ENCODE data around the gene TFAP2D. TPM values are rescaled to one million over a fixed set of nuclear protein-coding genes. Genes with fewer than 3 reads are reported as not detected.

TFAP2D gene
- total and polyA plus RNA-seq, 2 of the 4 experiments (the other 2 are of a cell fraction) = not detected

DNA sequence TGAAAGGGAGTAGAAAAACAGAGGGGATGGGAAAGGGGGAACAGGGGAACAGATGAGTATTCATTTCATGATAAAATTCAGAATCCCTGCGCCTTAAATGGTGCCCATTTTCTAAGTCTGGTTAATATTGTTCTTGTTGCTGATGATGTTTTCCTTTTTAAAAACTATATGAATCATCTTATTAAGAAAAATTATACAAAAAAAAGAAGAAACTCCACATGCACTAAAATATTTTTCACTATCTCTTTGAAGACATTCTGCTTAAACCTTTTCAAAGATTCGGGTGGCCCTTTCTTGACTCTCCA, 104.3 kb downstream of the TFAP2D start:
- BruUV-seq (replicated peaks) = no TSS peak
- dilution Hi-C loops (cut with HindIII; ENCODE audit: low sequenced_read_pairs, unreplicated experiment) = no loop called here
- intact Hi-C loops (cut with micrococcal nuclease) = loop anchor here (10.0 kb wide), 1 partner anchor 1037 kb away; no protein-coding TSS in a partner anchor
- Histone ChIP-seq H3K79me1 (ENCODE audit: low read depth in 1 of 2, low read length in 2 of 2) (no peaks in the 10 kb centered on the region), H3K14ac (replicated peaks; ENCODE audit: low read depth, low read length) (no peak overlapping the region), H3K56ac (ENCODE audit: extremely low read depth, insufficient read depth, low read length) (no peak overlapping the region), H4K8ac (ENCODE audit: low read depth in 2 of 2, low read length in 2 of 2) (no peak overlapping the region), H2AK9ac (replicated peaks; ENCODE audit: low read depth, low read length, poor library complexity) (no peak overlapping the region), H3K4me1 (ENCODE audit: control insufficient read depth, insufficient read depth, low read length) (no peaks in the 10 kb centered on the region), H3K18ac (ENCODE audit: low read depth, low read length) (no peak overlapping the region), H3K9ac (ENCODE audit: low read depth, low read length) (no peak overlapping the region), H3K9me3 (ENCODE audit: control insufficient read depth, insufficient read depth, low read length) (no peaks in the 10 kb centered on the region; the same call in 1 of the 2 replicates), H4K91ac (ENCODE audit: insufficient read depth, low read depth, low read length) (no peak overlapping the region), H2AFZ (replicated peaks; ENCODE audit: low read length, poor library complexity) (no peak overlapping the region), H2BK15ac (ENCODE audit: low read depth, low read length) (no peak overlapping the region), H3K36me3 (ENCODE audit: control insufficient read depth, insufficient read depth, low read length) (no peaks in the 10 kb centered on the region), H3K4me2 (ENCODE audit: low read depth, low read length) (no peak overlapping the region), H4K5ac (ENCODE audit: low read depth, low read length) (no peak overlapping the region), H3K23ac (ENCODE audit: low read depth, low read length) (no peak overlapping the region), H3K4me3 (ENCODE audit: insufficient read depth, low read depth, low read length) (no peak overlapping the region), H2BK5ac (ENCODE audit: low read depth, low read length, poor library complexity, severe bottlenecking) (no peak overlapping the region), H3K4ac (ENCODE audit: low read depth, low read length) (no peak overlapping the region), H3K27me3 (ENCODE audit: control insufficient read depth, insufficient read depth, low read length) (peaks cover 42% of the 10 kb centered on the region), H3K27ac (ENCODE audit: insufficient read depth, low read length) (no peak overlapping the region), H2AK5ac (ENCODE audit: low read depth, low read length) (no peak overlapping the region), H2BK120ac (ENCODE audit: low read depth, low read length) (no peak overlapping the region), H2BK20ac (ENCODE audit: low read depth, low read length) (no peak overlapping the region), H4K20me1 (ENCODE audit: insufficient read depth, low read length) (no peaks in the 10 kb centered on the region), H3K9me1 (ENCODE audit: insufficient read depth, low read length) (no peaks in the 10 kb centered on the region)
- in situ Hi-C loops (cut with MboI; ENCODE audit: low sequenced_read_pairs) = loop anchor here (25.0 kb wide), 1 partner anchor 1195 kb away; no protein-coding TSS in a partner anchor
- ChIA-PET CTCF (no interaction called here), POLR2A (ENCODE audit: unreplicated experiment) (no interaction called here)
- no CpG with 5 or more reads among the region's 2 CpGs for WGBS, 2 experiments (ENCODE audit: extremely low coverage in 2 of 2, insufficient read length in 1 of 2)
- TF ChIP-seq MAZ (IDR thresholded peaks at IDR 0.05; ENCODE audit: borderline replicate concordance, low read depth, low read length) = no peak
- TF ChIP-seq CEBPB (IDR thresholded peaks at IDR 0.05; ENCODE audit: low read depth, low read length) = no peak
- TF ChIP-seq CHD1 (IDR thresholded peaks at IDR 0.05; ENCODE audit: low read depth, low read length) = no peak
- TF ChIP-seq ELK1 (IDR thresholded peaks at IDR 0.05; ENCODE audit: borderline replicate concordance, low read depth, low read length) = no peak
- no peak for TF ChIP-seq RFX5 (IDR thresholded peaks at IDR 0.05; ENCODE audit: low read depth, low read length)
- no peak for TF ChIP-seq RAD21 (IDR thresholded peaks at IDR 0.05; ENCODE audit: low read length)
- no peak for TF ChIP-seq SMC3 (IDR thresholded peaks at IDR 0.05; ENCODE audit: low read depth, low read length)
- no peak for TF ChIP-seq RCOR1 (IDR thresholded peaks at IDR 0.05; ENCODE audit: insufficient replicate concordance, low read length)
- no peak for TF ChIP-seq BHLHE40 (IDR thresholded peaks at IDR 0.05; ENCODE audit: low read depth, low read length)
- TF ChIP-seq NFE2L2 (IDR thresholded peaks at IDR 0.05; ENCODE audit: low read depth, low read length) = no peak
- TF ChIP-seq, protein P1, sequence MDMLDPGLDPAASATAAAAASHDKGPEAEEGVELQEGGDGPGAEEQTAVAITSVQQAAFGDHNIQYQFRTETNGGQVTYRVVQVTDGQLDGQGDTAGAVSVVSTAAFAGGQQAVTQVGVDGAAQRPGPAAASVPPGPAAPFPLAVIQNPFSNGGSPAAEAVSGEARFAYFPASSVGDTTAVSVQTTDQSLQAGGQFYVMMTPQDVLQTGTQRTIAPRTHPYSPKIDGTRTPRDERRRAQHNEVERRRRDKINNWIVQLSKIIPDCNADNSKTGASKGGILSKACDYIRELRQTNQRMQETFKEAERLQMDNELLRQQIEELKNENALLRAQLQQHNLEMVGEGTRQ (IDR thresholded peaks at IDR 0.05; ENCODE audit: low read depth, low read length) = no peak
- no peak for TF ChIP-seq FOS (IDR thresholded peaks at IDR 0.05; ENCODE audit: low read depth, low read length)
- TF ChIP-seq MAFK (IDR thresholded peaks at IDR 0.05; ENCODE audit: low read depth, low read length) = no peak
- DNase-seq (no peak), ATAC-seq (ENCODE audit: low read depth) (no peak)
